HepG2 (cell line): ENCODE results near the gene UNC119B. TPM values are rescaled to one million over a fixed set of nuclear protein-coding genes. Genes with fewer than 3 reads are reported as not detected.

Source experiments
- ATF1 ChIP-seq: IDR thresholded peaks from 2 replicates; pipeline ENCODE4 v1.6.1; 2016; ENCODE audit warnings: mild to moderate bottlenecking, control low read depth
- BORCS8-MEF2B ChIP-seq: sonication (generic); formaldehyde crosslinking; IDR thresholded peaks from 2 replicates; pipeline ENCODE4 v1.8.0; 2022; ENCODE audit warnings: mild to moderate bottlenecking, missing genetic modification reagents
- E2F2 ChIP-seq: sonication (generic); formaldehyde crosslinking; IDR thresholded peaks from 2 replicates; pipeline ENCODE4 v1.4.0; 2020; ENCODE audit warnings: missing genetic modification reagents, borderline replicate concordance
- GATAD2A ChIP-seq: IDR thresholded peaks from 2 replicates; pipeline ENCODE4 v1.6.1; 2016
- HNF4G ChIP-seq, 2 experiments: sonication (generic) in 1 of 2; formaldehyde crosslinking in 1 of 2; IDR thresholded peaks; 2 replicates each; pipeline versions ENCODE4 v1.4.0 to v1.6.1; 2011 to 2020; ENCODE audit warnings: borderline replicate concordance in 2 of 2, low read depth in 2 of 2, mild to moderate bottlenecking in 2 of 2, low read length in 1 of 2, missing genetic modification reagents in 1 of 2, moderate library complexity in 1 of 2
- NR0B2 ChIP-seq: sonication (generic); formaldehyde crosslinking; IDR thresholded peaks from 2 replicates; pipeline ENCODE4 v1.4.0; 2020; ENCODE audit warnings: mild to moderate bottlenecking, missing genetic modification reagents
- POLR2G ChIP-seq: fragments of 200-400 bp; formaldehyde crosslinking; IDR thresholded peaks from 2 replicates; pipeline ENCODE4 v1.6.1; 2018; ENCODE audit warnings: mild to moderate bottlenecking, low read depth, low read length, moderate library complexity
- RCOR2 ChIP-seq: IDR thresholded peaks from 2 replicates; pipeline ENCODE4 v1.6.1; 2016; ENCODE audit warnings: missing biosample characterization, missing genetic modification reagents
- RFX5 ChIP-seq: IDR thresholded peaks from 2 replicates; pipeline ENCODE4 v1.6.1; 2011; ENCODE audit warnings: low read depth, low read length, improper control_type of control experiment
- RXRA ChIP-seq: sonication (generic); formaldehyde crosslinking; IDR thresholded peaks from 2 replicates; pipeline ENCODE4 v1.5.1; 2020; ENCODE audit warnings: missing genetic modification reagents
- RXRB ChIP-seq: IDR thresholded peaks from 2 replicates; pipeline ENCODE4 v1.6.1; 2016; ENCODE audit warnings: borderline replicate concordance, missing genetic modification reagents, missing compliant biosample characterization
- SIN3A ChIP-seq: IDR thresholded peaks from 2 replicates; pipeline ENCODE4 v1.6.1; 2011; ENCODE audit warnings: low read depth, mild to moderate bottlenecking, control low read depth, low read length, borderline replicate concordance
- SMAD1 ChIP-seq: sonication (generic); formaldehyde crosslinking; IDR thresholded peaks from 2 replicates; pipeline ENCODE4 v1.4.0; 2020; ENCODE audit warnings: missing genetic modification reagents, low read depth, mild to moderate bottlenecking, borderline replicate concordance
- ZC3H13 ChIP-seq: sonication (generic); formaldehyde crosslinking; IDR thresholded peaks from 2 replicates; pipeline ENCODE4 v1.8.1; 2023; ENCODE audit warnings: mild to moderate bottlenecking, missing genetic modification reagents, moderate library complexity
- ZNF138 ChIP-seq: sonication (generic); formaldehyde crosslinking; IDR thresholded peaks from 2 replicates; pipeline ENCODE4 v1.5.0; 2020; ENCODE audit warnings: mild to moderate bottlenecking, low read depth, missing genetic modification reagents
- ZNF143 ChIP-seq: sonication (generic); formaldehyde crosslinking; IDR thresholded peaks from 2 replicates; pipeline ENCODE4 v1.4.0; 2020; ENCODE audit warnings: missing genetic modification reagents
- ZNF263 ChIP-seq: sonication (generic); formaldehyde crosslinking; IDR thresholded peaks from 2 replicates; pipeline ENCODE4 v1.4.0; 2020; ENCODE audit warnings: missing genetic modification reagents
- ZNF292 ChIP-seq: sonication (generic); formaldehyde crosslinking; IDR thresholded peaks from 2 replicates; pipeline ENCODE4 v1.8.1; 2022; ENCODE audit warnings: mild to moderate bottlenecking, low read depth, missing genetic modification reagents, borderline replicate concordance
- ZNF337 ChIP-seq: sonication (generic); formaldehyde crosslinking; IDR thresholded peaks from 2 replicates; pipeline ENCODE4 v1.5.1; 2020; ENCODE audit warnings: missing genetic modification reagents, low read depth, mild to moderate bottlenecking, borderline replicate concordance
- ZNF414 ChIP-seq: sonication (generic); formaldehyde crosslinking; IDR thresholded peaks from 2 replicates; pipeline ENCODE4 v1.5.0; 2020; ENCODE audit warnings: missing genetic modification reagents
- ZNF574 ChIP-seq: sonication (generic); formaldehyde crosslinking; IDR thresholded peaks from 2 replicates; pipeline ENCODE4 v1.4.0; 2020; ENCODE audit warnings: missing genetic modification reagents
- ZNF580 ChIP-seq: IDR thresholded peaks from 2 replicates; pipeline ENCODE4 v1.6.1; 2016; ENCODE audit warnings: low read depth, borderline replicate concordance
- ZNF749 ChIP-seq: sonication (generic); formaldehyde crosslinking; IDR thresholded peaks from 2 replicates; pipeline ENCODE4 v1.8.0; 2022; ENCODE audit warnings: mild to moderate bottlenecking, missing genetic modification reagents, moderate library complexity, borderline replicate concordance
- polyA plus RNA-seq, 8 experiments: library from polyadenylated mRNA; depleted of rRNA in 3 of 8; stranded (reverse) in 7 of 8; unstranded in 1 of 8; fragments of >200 nt; fragmentation: Illumina TruSeq in 4 of 8; extraction: Trizol in 4 of 8; gene quantifications; 2 replicates each; pipeline versions ENCODE4 v1.2.1 to v1.2.3, GENCODE V29; 2011 to 2016; ENCODE audit warnings: low read depth in 4 of 8, missing spikeins in 1 of 8, mixed read lengths in 1 of 8; ENCODE audit not compliant: insufficient read depth in 1 of 8
- total RNA-seq, 5 experiments: library from RNA; depleted of rRNA; stranded (reverse); fragments of >200 nt; fragmentation: Illumina TruSeq; extraction: Trizol; gene quantifications; 2 replicates each; pipeline ENCODE4 v1.2.3, GENCODE V29; 2016; ENCODE audit warnings: low read depth in 1 of 5

UNC119B gene
- total and polyA plus RNA-seq, 2 of the 13 experiments (the other 11 are each of a cell fraction or from before 2014, with no cell fraction given), result 19.6 to 19.7 TPM

GRCh38 chr12:120741476-120742421 is 31.5 kb downstream of the UNC119B start (continued):
- peak; percentile 19; the same call in 1 of the 2 replicates for TF ChIP-seq ZNF263 (CRISPR knock-in tag)
- no peak for TF ChIP-seq ZNF749 (CRISPR knock-in tag)
- no peak for TF ChIP-seq SIN3A
- no peak for TF ChIP-seq ZNF414 (CRISPR knock-in tag)
- no peak for TF ChIP-seq RCOR2 (CRISPR knock-in tag)
- TF ChIP-seq ZNF138 (CRISPR knock-in tag), result no peak
- TF ChIP-seq GATAD2A (CRISPR knock-in tag), result peak; percentile 27; the same call in 1 of the 2 replicates
- 0 out of 2 replicates have a peak, but pooled peaks have one; percentile 56 for TF ChIP-seq POLR2G
- TF ChIP-seq RXRB (CRISPR knock-in tag), result 0 out of 2 replicates have a peak, but pooled peaks have one; percentile 21
- TF ChIP-seq ZNF143 (CRISPR knock-in tag), result no peak; the same call in 1 of the 2 replicates
- no peak for TF ChIP-seq RFX5
- TF ChIP-seq ZC3H13 (CRISPR knock-in tag), result no peak
- peak; percentile 17; the same call in 1 of the 2 replicates for TF ChIP-seq NR0B2 (CRISPR knock-in tag)
- 0 out of 2 replicates have a peak, but pooled peaks have one; percentile 22 for TF ChIP-seq BORCS8-MEF2B (CRISPR knock-in tag)
- 0 out of 2 replicates have a peak, but pooled peaks have one; percentile 34 for TF ChIP-seq ZNF580 (CRISPR knock-in tag)
- TF ChIP-seq SMAD1 (CRISPR knock-in tag), result no peak
- TF ChIP-seq ZNF292 (CRISPR knock-in tag), result peak; percentile 54; the same call in 1 of the 2 replicates
- no peak for TF ChIP-seq ZNF337
- TF ChIP-seq ATF1 (CRISPR knock-in tag), result no peak
- peak; percentile 30; the same call in 1 of the 2 replicates for TF ChIP-seq ZNF574 (CRISPR knock-in tag)
- TF ChIP-seq RXRA (CRISPR knock-in tag), result no peak; the same call in 1 of the 2 replicates
- peak; percentile 62 for TF ChIP-seq HNF4G (IDR thresholded peaks at IDR 0.05; ENCODE audit: borderline replicate concordance, low read depth, low read length)
- peak; percentile 68; the same call in 1 of the 2 replicates for TF ChIP-seq HNF4G (CRISPR knock-in tag; IDR thresholded peaks at IDR 0.05; ENCODE audit: borderline replicate concordance, low read depth)
- TF ChIP-seq E2F2 (CRISPR knock-in tag), result 0 out of 2 replicates have a peak, but pooled peaks have one; percentile 21
